SK-N-SH treated with all-trans-retinoic acid at 6 μM for 48 hours (cell line): ENCODE results near the gene GFRA1.

ENCODE experiments used
- ARNTL ChIP-seq: fragments of 450-650 bp; formaldehyde crosslinking; IDR thresholded peaks from 2 replicates; pipeline ENCODE4 v1.5.0; 2020; ENCODE audit warnings: low read depth, mild to moderate bottlenecking, moderate library complexity, borderline replicate concordance
- BACH2 ChIP-seq: fragments of 250-450 bp; sonication (Bioruptor Pico); IDR thresholded peaks from 2 replicates; pipeline ENCODE4 v1.9.0; 2021; ENCODE audit warnings: mild to moderate bottlenecking, borderline replicate concordance
- CSRNP3 ChIP-seq: fragments of 250-450 bp; sonication (Bioruptor Pico); IDR thresholded peaks from 2 replicates; pipeline ENCODE4 v1.5.1; 2021; ENCODE audit warnings: mild to moderate bottlenecking, moderate library complexity
- OSR1 ChIP-seq: fragments of 250-450 bp; sonication (Bioruptor Pico); IDR thresholded peaks from 2 replicates; pipeline ENCODE4 v1.8.0; 2022; ENCODE audit warnings: moderate library complexity, mild to moderate bottlenecking, inconsistent platforms
- RARB ChIP-seq: fragments of 250-450 bp; sonication (Bioruptor Pico); IDR thresholded peaks from 2 replicates; pipeline ENCODE4 v1.8.0; 2021; ENCODE audit warnings: mild to moderate bottlenecking, moderate library complexity
- ZC3H10 ChIP-seq: fragments of 250-450 bp; sonication (Bioruptor Pico); IDR thresholded peaks from 2 replicates; pipeline ENCODE4 v1.5.1; 2021; ENCODE audit warnings: mild to moderate bottlenecking, moderate library complexity
- ZFP3 ChIP-seq: fragments of 250-450 bp; sonication (Bioruptor Pico); IDR thresholded peaks from 2 replicates; pipeline ENCODE4 v1.5.0; 2020; ENCODE audit warnings: mild to moderate bottlenecking, moderate library complexity
- ZNF70 ChIP-seq: fragments of 450-650 bp; formaldehyde crosslinking; IDR thresholded peaks from 2 replicates; pipeline ENCODE4 v1.5.0; 2020; ENCODE audit warnings: mild to moderate bottlenecking, moderate library complexity
- ZNF8 ChIP-seq: fragments of 450-650 bp; formaldehyde crosslinking; IDR thresholded peaks from 2 replicates; pipeline ENCODE4 v1.5.0; 2020; ENCODE audit warnings: mild to moderate bottlenecking, moderate library complexity
- TF ChIP-seq, protein P1 (sequence below): fragments of 250-450 bp; sonication (Bioruptor Pico); IDR thresholded peaks from 2 replicates; pipeline ENCODE4 v1.5.0; 2020; ENCODE audit warnings: mild to moderate bottlenecking, moderate library complexity

GRCh38 chr10:116030576-116030975, 242.4 kb downstream of the GFRA1 start:
- TF ChIP-seq RARB (no peak), ZNF8 (no peak), ZFP3 (CRISPR knock-in tag) (no peak), CSRNP3 (CRISPR knock-in tag) (no peak), ARNTL (CRISPR knock-in tag) (no peak), BACH2 (CRISPR knock-in tag) (no peak), OSR1 (CRISPR knock-in tag) (no peak), ZC3H10 (CRISPR knock-in tag) (no peak), ZNF70 (no peak)
- TF ChIP-seq, protein P1, sequence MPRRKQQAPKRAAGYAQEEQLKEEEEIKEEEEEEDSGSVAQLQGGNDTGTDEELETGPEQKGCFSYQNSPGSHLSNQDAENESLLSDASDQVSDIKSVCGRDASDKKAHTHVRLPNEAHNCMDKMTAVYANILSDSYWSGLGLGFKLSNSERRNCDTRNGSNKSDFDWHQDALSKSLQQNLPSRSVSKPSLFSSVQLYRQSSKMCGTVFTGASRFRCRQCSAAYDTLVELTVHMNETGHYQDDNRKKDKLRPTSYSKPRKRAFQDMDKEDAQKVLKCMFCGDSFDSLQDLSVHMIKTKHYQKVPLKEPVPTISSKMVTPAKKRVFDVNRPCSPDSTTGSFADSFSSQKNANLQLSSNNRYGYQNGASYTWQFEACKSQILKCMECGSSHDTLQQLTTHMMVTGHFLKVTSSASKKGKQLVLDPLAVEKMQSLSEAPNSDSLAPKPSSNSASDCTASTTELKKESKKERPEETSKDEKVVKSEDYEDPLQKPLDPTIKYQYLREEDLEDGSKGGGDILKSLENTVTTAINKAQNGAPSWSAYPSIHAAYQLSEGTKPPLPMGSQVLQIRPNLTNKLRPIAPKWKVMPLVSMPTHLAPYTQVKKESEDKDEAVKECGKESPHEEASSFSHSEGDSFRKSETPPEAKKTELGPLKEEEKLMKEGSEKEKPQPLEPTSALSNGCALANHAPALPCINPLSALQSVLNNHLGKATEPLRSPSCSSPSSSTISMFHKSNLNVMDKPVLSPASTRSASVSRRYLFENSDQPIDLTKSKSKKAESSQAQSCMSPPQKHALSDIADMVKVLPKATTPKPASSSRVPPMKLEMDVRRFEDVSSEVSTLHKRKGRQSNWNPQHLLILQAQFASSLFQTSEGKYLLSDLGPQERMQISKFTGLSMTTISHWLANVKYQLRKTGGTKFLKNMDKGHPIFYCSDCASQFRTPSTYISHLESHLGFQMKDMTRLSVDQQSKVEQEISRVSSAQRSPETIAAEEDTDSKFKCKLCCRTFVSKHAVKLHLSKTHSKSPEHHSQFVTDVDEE (CRISPR knock-in tag) = no peak
